K562 (cell line): ENCODE measurements around the gene PUS10. TPM values are rescaled to one million over a fixed set of nuclear protein-coding genes. Genes with fewer than 3 reads are reported as not detected.

Source experiments
- MYC ChIP-seq, 2 experiments: fragments of 250-450 bp in 1 of 2; sonication (Bioruptor Pico) in 1 of 2; IDR thresholded peaks; 2 replicates each; pipeline versions ENCODE4 v1.5.1 to v1.6.1; 2012 to 2021; ENCODE audit warnings: low read depth in 2 of 2, borderline replicate concordance in 1 of 2, improper control_type of control experiment in 1 of 2, low read length in 1 of 2, mild to moderate bottlenecking in 1 of 2, moderate library complexity in 1 of 2
- NCOR1 ChIP-seq: fragments of 450-650 bp; IDR thresholded peaks from 2 replicates; pipeline ENCODE4 v1.6.1; 2016; ENCODE audit warnings: mild to moderate bottlenecking, moderate library complexity
- NEUROD1 ChIP-seq: fragments of 150-350 bp; IDR thresholded peaks from 2 replicates; pipeline ENCODE4 v1.6.1; 2014; ENCODE audit warnings: borderline replicate concordance, low read length, low read depth; ENCODE audit not compliant: partially characterized antibody
- PTBP1 ChIP-seq: fragments of 200-400 bp; formaldehyde crosslinking; IDR thresholded peaks from 2 replicates; pipeline ENCODE4 v1.6.1; 2017; ENCODE audit warnings: low read depth, low read length
- SP1 ChIP-seq: sonication (generic); formaldehyde crosslinking; IDR thresholded peaks from 2 replicates; pipeline ENCODE4 v1.8.1; 2022; ENCODE audit warnings: mild to moderate bottlenecking, missing genetic modification reagents
- YY1 ChIP-seq, 3 experiments: IDR thresholded peaks; 2 replicates each; pipeline ENCODE4 v1.6.1; 2011; ENCODE audit warnings: low read length in 2 of 3, mild to moderate bottlenecking in 2 of 3, moderate library complexity in 2 of 3, borderline replicate concordance in 1 of 3, control low read depth in 1 of 3, low read depth in 1 of 3; ENCODE audit not compliant: insufficient read depth in 3 of 3, insufficient replicate concordance in 2 of 3, control insufficient read depth in 1 of 3, insufficient read length in 1 of 3; ENCODE audit errors: extremely low read depth in 1 of 3
- ZBED1 ChIP-seq: IDR thresholded peaks from 2 replicates; pipeline ENCODE4 v1.6.1; 2014
- polyA plus RNA-seq, 8 experiments: library from polyadenylated mRNA; depleted of rRNA in 4 of 8; stranded (reverse) in 5 of 8; unstranded in 3 of 8; fragments of >200 nt; fragmentation: Nextera tagmentation in 2 of 8; fragmentation: Illumina TruSeq in 1 of 8; extraction: Ambion mirVana in 2 of 8; extraction: Trizol in 1 of 8; gene quantifications; 2 replicates each; pipeline versions ENCODE4 v1.2.1 to v1.2.3, GENCODE V29; 2011 to 2014; ENCODE audit warnings: inconsistent platforms in 1 of 8, missing spikeins in 1 of 8
- total RNA-seq, 7 experiments: library from RNA; depleted of rRNA in 6 of 7; stranded (reverse); fragments of >200 nt in 6 of 7; fragmentation: Illumina TruSeq in 2 of 7; extraction: Trizol in 2 of 7; gene quantifications; 2 replicates each; pipeline versions ENCODE4 v1.2.1 to v1.2.3, GENCODE V29; 2011 to 2021; ENCODE audit warnings: low replicate concordance in 1 of 7
- TF ChIP-seq, protein P1 (sequence below): IDR thresholded peaks from 2 replicates; pipeline ENCODE4 v1.6.1; 2016; ENCODE audit warnings: missing genetic modification characterization, missing compliant biosample characterization
- TF ChIP-seq, protein P2 (sequence below), 2 experiments: fragments of 450-650 bp in 1 of 2; sonication (generic) in 1 of 2; formaldehyde crosslinking in 1 of 2; IDR thresholded peaks in 1 of 2; conservative IDR thresholded peaks in 1 of 2; 2 replicates each; pipeline versions ENCODE4 v1.6.1 to v1.8.1; 2016 to 2023; ENCODE audit warnings: mild to moderate bottlenecking in 2 of 2, moderate library complexity in 2 of 2, inconsistent platforms in 1 of 2, missing genetic modification reagents in 1 of 2
- TF ChIP-seq, protein P3 (sequence below): fragments of 450-650 bp; IDR thresholded peaks from 2 replicates; pipeline ENCODE4 v1.6.1; 2016; ENCODE audit warnings: mild to moderate bottlenecking, moderate library complexity

The PUS10 gene
- total and polyA plus RNA-seq, 9 of the 15 experiments (the other 6 are each of a cell fraction or from before 2014, with no cell fraction given): 5.0 to 10.7 (median 7.6) TPM

DNA sequence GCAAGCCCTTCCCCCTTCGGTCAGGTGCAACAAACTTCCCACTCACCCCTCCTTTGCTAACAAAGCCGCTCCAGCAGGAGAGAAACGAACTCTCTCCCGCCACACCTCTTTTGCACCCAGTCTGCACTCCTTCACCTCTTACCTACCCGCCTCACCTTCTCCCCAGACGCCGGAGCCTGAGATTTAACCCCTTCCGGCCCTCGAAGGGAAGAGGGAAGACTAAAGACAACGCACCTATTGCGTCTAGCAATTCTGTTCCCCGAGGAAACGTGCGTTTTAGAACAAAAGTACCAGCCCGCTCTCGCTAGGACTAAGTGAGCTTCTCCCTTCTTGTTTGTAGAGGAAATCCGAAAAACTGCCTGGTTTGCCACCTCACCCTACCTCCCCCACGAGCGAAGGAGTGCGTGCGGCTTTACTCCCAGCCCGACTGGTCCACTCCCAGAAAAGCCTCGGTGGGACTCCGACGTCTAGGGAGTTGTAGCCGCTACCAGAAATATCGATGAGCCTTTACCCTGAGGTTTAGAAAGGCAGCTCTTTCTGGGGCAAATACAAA is 976 bp downstream of the PUS10 start (continued):
- TF ChIP-seq NCOR1 (peak; percentile 35; the same call in 1 of the 2 replicates), PTBP1 (0 out of 2 replicates have a peak, but pooled peaks have one; percentile 23), MYC (IDR thresholded peaks at IDR 0.05; ENCODE audit: low read depth, low read length) (peak; percentile 53; the same call in 1 of the 2 replicates), MYC (CRISPR knock-in tag; IDR thresholded peaks at IDR 0.05; ENCODE audit: borderline replicate concordance, low read depth) (no peak), ZBED1 (0 out of 2 replicates have a peak, but pooled peaks have one; percentile 36), SP1 (CRISPR knock-in tag) (peak; percentile 18; the same call in 1 of the 2 replicates), YY1 (IDR thresholded peaks at IDR 0.05; ENCODE audit: borderline replicate concordance in 1 of 3, control insufficient read depth in 1 of 3, extremely low read depth in 1 of 3, insufficient read depth in 3 of 3, insufficient read length in 1 of 3, insufficient replicate concordance in 2 of 3, low read depth in 1 of 3, low read length in 2 of 3) (peak in 1 of 3 experiments; percentile 50), NEUROD1 (peak; percentile 65)
- TF ChIP-seq, protein P1, sequence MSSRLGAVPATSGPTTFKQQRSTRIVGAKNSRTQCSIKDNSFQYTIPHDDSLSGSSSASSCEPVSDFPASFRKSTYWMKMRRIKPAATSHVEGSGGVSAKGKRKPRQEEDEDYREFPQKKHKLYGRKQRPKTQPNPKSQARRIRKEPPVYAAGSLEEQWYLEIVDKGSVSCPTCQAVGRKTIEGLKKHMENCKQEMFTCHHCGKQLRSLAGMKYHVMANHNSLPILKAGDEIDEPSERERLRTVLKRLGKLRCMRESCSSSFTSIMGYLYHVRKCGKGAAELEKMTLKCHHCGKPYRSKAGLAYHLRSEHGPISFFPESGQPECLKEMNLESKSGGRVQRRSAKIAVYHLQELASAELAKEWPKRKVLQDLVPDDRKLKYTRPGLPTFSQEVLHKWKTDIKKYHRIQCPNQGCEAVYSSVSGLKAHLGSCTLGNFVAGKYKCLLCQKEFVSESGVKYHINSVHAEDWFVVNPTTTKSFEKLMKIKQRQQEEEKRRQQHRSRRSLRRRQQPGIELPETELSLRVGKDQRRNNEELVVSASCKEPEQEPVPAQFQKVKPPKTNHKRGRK (tag): no peak
- TF ChIP-seq, protein P2, sequence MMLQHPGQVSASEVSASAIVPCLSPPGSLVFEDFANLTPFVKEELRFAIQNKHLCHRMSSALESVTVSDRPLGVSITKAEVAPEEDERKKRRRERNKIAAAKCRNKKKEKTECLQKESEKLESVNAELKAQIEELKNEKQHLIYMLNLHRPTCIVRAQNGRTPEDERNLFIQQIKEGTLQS (IDR thresholded peaks at IDR 0.05): no peak; the same call in 1 of the 2 replicates
- TF ChIP-seq, protein P2 (CRISPR knock-in tag; conservative IDR thresholded peaks at IDR 0.05): 0 out of 2 replicates have a peak, but pooled peaks have one; percentile 13
- TF ChIP-seq, protein P3, sequence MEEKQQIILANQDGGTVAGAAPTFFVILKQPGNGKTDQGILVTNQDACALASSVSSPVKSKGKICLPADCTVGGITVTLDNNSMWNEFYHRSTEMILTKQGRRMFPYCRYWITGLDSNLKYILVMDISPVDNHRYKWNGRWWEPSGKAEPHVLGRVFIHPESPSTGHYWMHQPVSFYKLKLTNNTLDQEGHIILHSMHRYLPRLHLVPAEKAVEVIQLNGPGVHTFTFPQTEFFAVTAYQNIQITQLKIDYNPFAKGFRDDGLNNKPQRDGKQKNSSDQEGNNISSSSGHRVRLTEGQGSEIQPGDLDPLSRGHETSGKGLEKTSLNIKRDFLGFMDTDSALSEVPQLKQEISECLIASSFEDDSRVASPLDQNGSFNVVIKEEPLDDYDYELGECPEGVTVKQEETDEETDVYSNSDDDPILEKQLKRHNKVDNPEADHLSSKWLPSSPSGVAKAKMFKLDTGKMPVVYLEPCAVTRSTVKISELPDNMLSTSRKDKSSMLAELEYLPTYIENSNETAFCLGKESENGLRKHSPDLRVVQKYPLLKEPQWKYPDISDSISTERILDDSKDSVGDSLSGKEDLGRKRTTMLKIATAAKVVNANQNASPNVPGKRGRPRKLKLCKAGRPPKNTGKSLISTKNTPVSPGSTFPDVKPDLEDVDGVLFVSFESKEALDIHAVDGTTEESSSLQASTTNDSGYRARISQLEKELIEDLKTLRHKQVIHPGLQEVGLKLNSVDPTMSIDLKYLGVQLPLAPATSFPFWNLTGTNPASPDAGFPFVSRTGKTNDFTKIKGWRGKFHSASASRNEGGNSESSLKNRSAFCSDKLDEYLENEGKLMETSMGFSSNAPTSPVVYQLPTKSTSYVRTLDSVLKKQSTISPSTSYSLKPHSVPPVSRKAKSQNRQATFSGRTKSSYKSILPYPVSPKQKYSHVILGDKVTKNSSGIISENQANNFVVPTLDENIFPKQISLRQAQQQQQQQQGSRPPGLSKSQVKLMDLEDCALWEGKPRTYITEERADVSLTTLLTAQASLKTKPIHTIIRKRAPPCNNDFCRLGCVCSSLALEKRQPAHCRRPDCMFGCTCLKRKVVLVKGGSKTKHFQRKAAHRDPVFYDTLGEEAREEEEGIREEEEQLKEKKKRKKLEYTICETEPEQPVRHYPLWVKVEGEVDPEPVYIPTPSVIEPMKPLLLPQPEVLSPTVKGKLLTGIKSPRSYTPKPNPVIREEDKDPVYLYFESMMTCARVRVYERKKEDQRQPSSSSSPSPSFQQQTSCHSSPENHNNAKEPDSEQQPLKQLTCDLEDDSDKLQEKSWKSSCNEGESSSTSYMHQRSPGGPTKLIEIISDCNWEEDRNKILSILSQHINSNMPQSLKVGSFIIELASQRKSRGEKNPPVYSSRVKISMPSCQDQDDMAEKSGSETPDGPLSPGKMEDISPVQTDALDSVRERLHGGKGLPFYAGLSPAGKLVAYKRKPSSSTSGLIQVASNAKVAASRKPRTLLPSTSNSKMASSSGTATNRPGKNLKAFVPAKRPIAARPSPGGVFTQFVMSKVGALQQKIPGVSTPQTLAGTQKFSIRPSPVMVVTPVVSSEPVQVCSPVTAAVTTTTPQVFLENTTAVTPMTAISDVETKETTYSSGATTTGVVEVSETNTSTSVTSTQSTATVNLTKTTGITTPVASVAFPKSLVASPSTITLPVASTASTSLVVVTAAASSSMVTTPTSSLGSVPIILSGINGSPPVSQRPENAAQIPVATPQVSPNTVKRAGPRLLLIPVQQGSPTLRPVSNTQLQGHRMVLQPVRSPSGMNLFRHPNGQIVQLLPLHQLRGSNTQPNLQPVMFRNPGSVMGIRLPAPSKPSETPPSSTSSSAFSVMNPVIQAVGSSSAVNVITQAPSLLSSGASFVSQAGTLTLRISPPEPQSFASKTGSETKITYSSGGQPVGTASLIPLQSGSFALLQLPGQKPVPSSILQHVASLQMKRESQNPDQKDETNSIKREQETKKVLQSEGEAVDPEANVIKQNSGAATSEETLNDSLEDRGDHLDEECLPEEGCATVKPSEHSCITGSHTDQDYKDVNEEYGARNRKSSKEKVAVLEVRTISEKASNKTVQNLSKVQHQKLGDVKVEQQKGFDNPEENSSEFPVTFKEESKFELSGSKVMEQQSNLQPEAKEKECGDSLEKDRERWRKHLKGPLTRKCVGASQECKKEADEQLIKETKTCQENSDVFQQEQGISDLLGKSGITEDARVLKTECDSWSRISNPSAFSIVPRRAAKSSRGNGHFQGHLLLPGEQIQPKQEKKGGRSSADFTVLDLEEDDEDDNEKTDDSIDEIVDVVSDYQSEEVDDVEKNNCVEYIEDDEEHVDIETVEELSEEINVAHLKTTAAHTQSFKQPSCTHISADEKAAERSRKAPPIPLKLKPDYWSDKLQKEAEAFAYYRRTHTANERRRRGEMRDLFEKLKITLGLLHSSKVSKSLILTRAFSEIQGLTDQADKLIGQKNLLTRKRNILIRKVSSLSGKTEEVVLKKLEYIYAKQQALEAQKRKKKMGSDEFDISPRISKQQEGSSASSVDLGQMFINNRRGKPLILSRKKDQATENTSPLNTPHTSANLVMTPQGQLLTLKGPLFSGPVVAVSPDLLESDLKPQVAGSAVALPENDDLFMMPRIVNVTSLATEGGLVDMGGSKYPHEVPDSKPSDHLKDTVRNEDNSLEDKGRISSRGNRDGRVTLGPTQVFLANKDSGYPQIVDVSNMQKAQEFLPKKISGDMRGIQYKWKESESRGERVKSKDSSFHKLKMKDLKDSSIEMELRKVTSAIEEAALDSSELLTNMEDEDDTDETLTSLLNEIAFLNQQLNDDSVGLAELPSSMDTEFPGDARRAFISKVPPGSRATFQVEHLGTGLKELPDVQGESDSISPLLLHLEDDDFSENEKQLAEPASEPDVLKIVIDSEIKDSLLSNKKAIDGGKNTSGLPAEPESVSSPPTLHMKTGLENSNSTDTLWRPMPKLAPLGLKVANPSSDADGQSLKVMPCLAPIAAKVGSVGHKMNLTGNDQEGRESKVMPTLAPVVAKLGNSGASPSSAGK: peak; percentile 65
